SK-N-SH treated with all-trans-retinoic acid at 6 μM for 48 hours (cell line): ENCODE measurements around the gene SNX27.

Experiments
- ATAC-seq: fragments of 200-7000 bp; cut with Tn5 transposase; 3 replicates; pipeline ENCODE4 v1.9.1; 2020; ENCODE audit warnings: mild to moderate bottlenecking, moderate library complexity
- ARNTL ChIP-seq: fragments of 450-650 bp; formaldehyde crosslinking; IDR thresholded peaks from 2 replicates; pipeline ENCODE4 v1.5.0; 2020; ENCODE audit warnings: low read depth, mild to moderate bottlenecking, moderate library complexity, borderline replicate concordance
- CSDC2 ChIP-seq: fragments of 250-450 bp; sonication (Bioruptor Pico); IDR thresholded peaks from 2 replicates; pipeline ENCODE4 v1.5.0; 2020; ENCODE audit warnings: mild to moderate bottlenecking, moderate library complexity
- ESRRG ChIP-seq: fragments of 250-450 bp; sonication (Bioruptor Pico); IDR thresholded peaks from 2 replicates; pipeline ENCODE4 v1.6.1; 2021; ENCODE audit warnings: mild to moderate bottlenecking
- GLIS3 ChIP-seq: fragments of 250-450 bp; sonication (Bioruptor Pico); IDR thresholded peaks from 2 replicates; pipeline ENCODE4 v1.5.0; 2020; ENCODE audit warnings: mild to moderate bottlenecking, moderate library complexity
- ISL1 ChIP-seq: fragments of 250-450 bp; sonication (Bioruptor Pico); IDR thresholded peaks from 2 replicates; pipeline ENCODE4 v2.1.2; 2022; ENCODE audit warnings: mild to moderate bottlenecking, moderate library complexity
- OSR1 ChIP-seq: fragments of 250-450 bp; sonication (Bioruptor Pico); IDR thresholded peaks from 2 replicates; pipeline ENCODE4 v1.8.0; 2022; ENCODE audit warnings: moderate library complexity, mild to moderate bottlenecking, inconsistent platforms
- PPARA ChIP-seq: fragments of 250-450 bp; sonication (Bioruptor Pico); IDR thresholded peaks from 2 replicates; pipeline ENCODE4 v1.5.0; 2020; ENCODE audit warnings: mild to moderate bottlenecking, borderline replicate concordance
- RARB ChIP-seq: fragments of 250-450 bp; sonication (Bioruptor Pico); IDR thresholded peaks from 2 replicates; pipeline ENCODE4 v1.8.0; 2021; ENCODE audit warnings: mild to moderate bottlenecking, moderate library complexity
- SNAI2 ChIP-seq: fragments of 250-450 bp; sonication (Bioruptor Pico); IDR thresholded peaks from 2 replicates; pipeline ENCODE4 v1.5.0; 2020; ENCODE audit warnings: mild to moderate bottlenecking, moderate library complexity
- TCF4 ChIP-seq: fragments of 250-450 bp; sonication (Bioruptor Pico); IDR thresholded peaks from 2 replicates; pipeline ENCODE4 v1.8.0; 2021; ENCODE audit warnings: mild to moderate bottlenecking, moderate library complexity, borderline replicate concordance
- TOX ChIP-seq: fragments of 250-450 bp; sonication (Bioruptor Pico); IDR thresholded peaks from 2 replicates; pipeline ENCODE4 v1.8.0; 2021; ENCODE audit warnings: mild to moderate bottlenecking, moderate library complexity, borderline replicate concordance
- ZFP3 ChIP-seq: fragments of 250-450 bp; sonication (Bioruptor Pico); IDR thresholded peaks from 2 replicates; pipeline ENCODE4 v1.5.0; 2020; ENCODE audit warnings: mild to moderate bottlenecking, moderate library complexity
- ZFP30 ChIP-seq: fragments of 450-650 bp; formaldehyde crosslinking; IDR thresholded peaks from 2 replicates; pipeline ENCODE4 v1.5.0; 2022; ENCODE audit warnings: mild to moderate bottlenecking, moderate library complexity
- ZNF565 ChIP-seq: fragments of 450-650 bp; formaldehyde crosslinking; conservative IDR thresholded peaks from 2 replicates; pipeline ENCODE4 v1.5.0; 2020; ENCODE audit warnings: low read depth, mild to moderate bottlenecking, moderate library complexity
- ZNF70 ChIP-seq: fragments of 450-650 bp; formaldehyde crosslinking; IDR thresholded peaks from 2 replicates; pipeline ENCODE4 v1.5.0; 2020; ENCODE audit warnings: mild to moderate bottlenecking, moderate library complexity
- ZNF8 ChIP-seq: fragments of 450-650 bp; formaldehyde crosslinking; IDR thresholded peaks from 2 replicates; pipeline ENCODE4 v1.5.0; 2020; ENCODE audit warnings: mild to moderate bottlenecking, moderate library complexity
- TF ChIP-seq, protein P1 (sequence below): fragments of 250-450 bp; sonication (Bioruptor Pico); IDR thresholded peaks from 2 replicates; pipeline ENCODE4 v1.5.1; 2020; ENCODE audit warnings: low read depth, mild to moderate bottlenecking, moderate library complexity
- TF ChIP-seq, protein P2 (sequence below): fragments of 250-450 bp; sonication (Bioruptor Pico); IDR thresholded peaks from 2 replicates; pipeline ENCODE4 v1.8.0; 2020; ENCODE audit warnings: mild to moderate bottlenecking, moderate library complexity, borderline replicate concordance
- TF ChIP-seq, protein P3 (sequence below): fragments of 250-450 bp; sonication (Bioruptor Pico); IDR thresholded peaks from 2 replicates; pipeline ENCODE4 v1.5.1; 2021; ENCODE audit warnings: mild to moderate bottlenecking, moderate library complexity
- TF ChIP-seq, protein P4 (sequence below): fragments of 250-450 bp; sonication (Bioruptor Pico); IDR thresholded peaks from 2 replicates; pipeline ENCODE4 v1.5.0; 2020; ENCODE audit warnings: mild to moderate bottlenecking, moderate library complexity
- TF ChIP-seq, protein P5 (sequence below): fragments of 250-450 bp; sonication (Bioruptor Pico); IDR thresholded peaks from 2 replicates; pipeline ENCODE4 v1.8.0; 2021; ENCODE audit warnings: low read depth, mild to moderate bottlenecking, moderate library complexity, borderline replicate concordance

Gene SNX27

DNA sequence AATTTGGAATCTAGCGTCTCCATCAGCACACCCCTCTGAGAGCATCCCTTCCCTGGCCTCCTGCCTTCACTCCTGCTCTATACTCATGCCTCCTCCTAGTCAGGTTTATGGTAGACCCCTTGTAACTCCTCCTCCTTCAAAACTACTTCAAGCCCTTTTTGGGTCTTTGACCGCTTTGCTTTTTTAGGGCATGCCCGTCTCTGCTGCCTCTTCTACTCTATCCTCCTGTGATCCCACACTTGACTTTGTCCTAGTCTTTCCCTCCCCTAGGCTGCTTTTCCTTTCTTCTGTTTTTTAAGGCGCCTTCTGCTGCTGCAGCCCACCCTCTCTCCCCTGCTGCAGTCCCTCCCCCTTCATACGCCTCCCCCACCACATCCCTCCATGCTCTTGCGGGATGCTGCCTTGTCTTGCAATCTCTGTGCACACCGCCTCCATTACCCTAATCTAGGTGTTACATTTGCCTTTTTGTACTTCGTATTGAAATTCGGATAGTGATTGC lies 1.5 kb downstream of the SNX27 start:
- 0 out of 3 replicates have a peak, but pooled peaks have one; percentile 0 for ATAC-seq

DNA sequence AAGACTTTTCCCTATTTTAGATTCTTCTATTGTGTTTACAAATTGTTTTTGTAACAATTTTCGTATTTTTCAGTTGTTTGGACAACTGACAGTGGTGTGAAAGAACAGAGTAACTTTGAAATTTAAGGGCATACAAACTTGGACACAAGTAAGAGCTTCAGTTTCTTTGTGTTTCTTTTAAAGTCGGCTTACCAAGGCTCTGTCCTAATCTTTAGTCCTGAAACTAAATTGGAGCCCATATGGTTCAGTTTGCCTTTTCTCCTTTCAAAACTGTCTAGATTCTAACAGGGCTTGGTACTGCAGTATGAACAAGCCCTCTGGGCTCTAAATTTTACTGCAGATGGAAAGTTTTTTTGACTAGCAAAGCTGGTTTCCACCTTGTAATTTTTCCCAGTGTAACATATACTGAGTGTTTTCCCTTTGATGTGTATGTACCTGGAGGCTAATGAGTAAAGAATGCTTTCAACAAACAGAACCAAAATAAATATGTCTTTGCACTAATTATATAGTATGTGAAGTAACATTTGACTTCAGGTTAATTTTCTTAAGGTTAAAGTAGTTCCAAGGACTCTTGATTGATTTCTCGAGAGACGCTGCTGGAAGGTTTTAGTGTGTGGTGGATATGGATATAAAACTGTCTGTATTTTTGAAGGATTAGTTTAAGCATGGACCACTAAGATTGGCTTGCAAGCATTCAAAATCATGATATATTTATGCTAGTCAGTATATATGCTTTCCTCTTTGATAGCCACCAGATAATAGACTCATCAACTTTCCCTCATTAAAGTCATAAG lies 4.1 kb downstream of the SNX27 start:
- no peak for TF ChIP-seq ISL1 (CRISPR knock-in tag)
- TF ChIP-seq TCF4: no peak
- no peak for TF ChIP-seq CSDC2 (CRISPR knock-in tag)
- no peak for TF ChIP-seq SNAI2 (CRISPR knock-in tag)
- no peak for TF ChIP-seq RARB (CRISPR knock-in tag)
- no peak for TF ChIP-seq TOX (CRISPR knock-in tag)
- no peak for TF ChIP-seq ZFP3 (CRISPR knock-in tag)
- no peak for TF ChIP-seq GLIS3
- TF ChIP-seq, protein P1, sequence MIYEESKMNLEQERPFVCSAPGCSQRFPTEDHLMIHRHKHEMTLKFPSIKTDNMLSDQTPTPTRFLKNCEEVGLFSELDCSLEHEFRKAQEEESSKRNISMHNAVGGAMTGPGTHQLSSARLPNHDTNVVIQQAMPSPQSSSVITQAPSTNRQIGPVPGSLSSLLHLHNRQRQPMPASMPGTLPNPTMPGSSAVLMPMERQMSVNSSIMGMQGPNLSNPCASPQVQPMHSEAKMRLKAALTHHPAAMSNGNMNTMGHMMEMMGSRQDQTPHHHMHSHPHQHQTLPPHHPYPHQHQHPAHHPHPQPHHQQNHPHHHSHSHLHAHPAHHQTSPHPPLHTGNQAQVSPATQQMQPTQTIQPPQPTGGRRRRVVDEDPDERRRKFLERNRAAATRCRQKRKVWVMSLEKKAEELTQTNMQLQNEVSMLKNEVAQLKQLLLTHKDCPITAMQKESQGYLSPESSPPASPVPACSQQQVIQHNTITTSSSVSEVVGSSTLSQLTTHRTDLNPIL (CRISPR knock-in tag): no peak
- TF ChIP-seq ZNF565: no peak
- no peak for ATAC-seq

More for the DNA sequence above, 1.5 kb downstream of the SNX27 start:
- TF ChIP-seq, protein P2, sequence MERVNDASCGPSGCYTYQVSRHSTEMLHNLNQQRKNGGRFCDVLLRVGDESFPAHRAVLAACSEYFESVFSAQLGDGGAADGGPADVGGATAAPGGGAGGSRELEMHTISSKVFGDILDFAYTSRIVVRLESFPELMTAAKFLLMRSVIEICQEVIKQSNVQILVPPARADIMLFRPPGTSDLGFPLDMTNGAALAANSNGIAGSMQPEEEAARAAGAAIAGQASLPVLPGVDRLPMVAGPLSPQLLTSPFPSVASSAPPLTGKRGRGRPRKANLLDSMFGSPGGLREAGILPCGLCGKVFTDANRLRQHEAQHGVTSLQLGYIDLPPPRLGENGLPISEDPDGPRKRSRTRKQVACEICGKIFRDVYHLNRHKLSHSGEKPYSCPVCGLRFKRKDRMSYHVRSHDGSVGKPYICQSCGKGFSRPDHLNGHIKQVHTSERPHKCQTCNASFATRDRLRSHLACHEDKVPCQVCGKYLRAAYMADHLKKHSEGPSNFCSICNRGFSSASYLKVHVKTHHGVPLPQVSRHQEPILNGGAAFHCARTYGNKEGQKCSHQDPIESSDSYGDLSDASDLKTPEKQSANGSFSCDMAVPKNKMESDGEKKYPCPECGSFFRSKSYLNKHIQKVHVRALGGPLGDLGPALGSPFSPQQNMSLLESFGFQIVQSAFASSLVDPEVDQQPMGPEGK (CRISPR knock-in tag): no peak
- TF ChIP-seq, protein P3, sequence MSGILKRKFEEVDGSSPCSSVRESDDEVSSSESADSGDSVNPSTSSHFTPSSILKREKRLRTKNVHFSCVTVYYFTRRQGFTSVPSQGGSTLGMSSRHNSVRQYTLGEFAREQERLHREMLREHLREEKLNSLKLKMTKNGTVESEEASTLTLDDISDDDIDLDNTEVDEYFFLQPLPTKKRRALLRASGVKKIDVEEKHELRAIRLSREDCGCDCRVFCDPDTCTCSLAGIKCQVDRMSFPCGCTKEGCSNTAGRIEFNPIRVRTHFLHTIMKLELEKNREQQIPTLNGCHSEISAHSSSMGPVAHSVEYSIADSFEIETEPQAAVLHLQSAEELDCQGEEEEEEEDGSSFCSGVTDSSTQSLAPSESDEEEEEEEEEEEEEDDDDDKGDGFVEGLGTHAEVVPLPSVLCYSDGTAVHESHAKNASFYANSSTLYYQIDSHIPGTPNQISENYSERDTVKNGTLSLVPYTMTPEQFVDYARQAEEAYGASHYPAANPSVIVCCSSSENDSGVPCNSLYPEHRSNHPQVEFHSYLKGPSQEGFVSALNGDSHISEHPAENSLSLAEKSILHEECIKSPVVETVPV (CRISPR knock-in tag): no peak
- TF ChIP-seq, protein P4, sequence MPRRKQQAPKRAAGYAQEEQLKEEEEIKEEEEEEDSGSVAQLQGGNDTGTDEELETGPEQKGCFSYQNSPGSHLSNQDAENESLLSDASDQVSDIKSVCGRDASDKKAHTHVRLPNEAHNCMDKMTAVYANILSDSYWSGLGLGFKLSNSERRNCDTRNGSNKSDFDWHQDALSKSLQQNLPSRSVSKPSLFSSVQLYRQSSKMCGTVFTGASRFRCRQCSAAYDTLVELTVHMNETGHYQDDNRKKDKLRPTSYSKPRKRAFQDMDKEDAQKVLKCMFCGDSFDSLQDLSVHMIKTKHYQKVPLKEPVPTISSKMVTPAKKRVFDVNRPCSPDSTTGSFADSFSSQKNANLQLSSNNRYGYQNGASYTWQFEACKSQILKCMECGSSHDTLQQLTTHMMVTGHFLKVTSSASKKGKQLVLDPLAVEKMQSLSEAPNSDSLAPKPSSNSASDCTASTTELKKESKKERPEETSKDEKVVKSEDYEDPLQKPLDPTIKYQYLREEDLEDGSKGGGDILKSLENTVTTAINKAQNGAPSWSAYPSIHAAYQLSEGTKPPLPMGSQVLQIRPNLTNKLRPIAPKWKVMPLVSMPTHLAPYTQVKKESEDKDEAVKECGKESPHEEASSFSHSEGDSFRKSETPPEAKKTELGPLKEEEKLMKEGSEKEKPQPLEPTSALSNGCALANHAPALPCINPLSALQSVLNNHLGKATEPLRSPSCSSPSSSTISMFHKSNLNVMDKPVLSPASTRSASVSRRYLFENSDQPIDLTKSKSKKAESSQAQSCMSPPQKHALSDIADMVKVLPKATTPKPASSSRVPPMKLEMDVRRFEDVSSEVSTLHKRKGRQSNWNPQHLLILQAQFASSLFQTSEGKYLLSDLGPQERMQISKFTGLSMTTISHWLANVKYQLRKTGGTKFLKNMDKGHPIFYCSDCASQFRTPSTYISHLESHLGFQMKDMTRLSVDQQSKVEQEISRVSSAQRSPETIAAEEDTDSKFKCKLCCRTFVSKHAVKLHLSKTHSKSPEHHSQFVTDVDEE: no peak
- TF ChIP-seq ZNF8 (CRISPR knock-in tag) (no peak), ZFP3 (CRISPR knock-in tag) (no peak), CSDC2 (CRISPR knock-in tag) (no peak), ZFP30 (CRISPR knock-in tag) (no peak), ESRRG (CRISPR knock-in tag) (no peak), GLIS3 (no peak), OSR1 (no peak), RARB (CRISPR knock-in tag) (no peak), TOX (CRISPR knock-in tag) (no peak), ZNF70 (no peak), TCF4 (no peak), PPARA (CRISPR knock-in tag) (no peak), ARNTL (CRISPR knock-in tag) (no peak)
- TF ChIP-seq, protein P5, sequence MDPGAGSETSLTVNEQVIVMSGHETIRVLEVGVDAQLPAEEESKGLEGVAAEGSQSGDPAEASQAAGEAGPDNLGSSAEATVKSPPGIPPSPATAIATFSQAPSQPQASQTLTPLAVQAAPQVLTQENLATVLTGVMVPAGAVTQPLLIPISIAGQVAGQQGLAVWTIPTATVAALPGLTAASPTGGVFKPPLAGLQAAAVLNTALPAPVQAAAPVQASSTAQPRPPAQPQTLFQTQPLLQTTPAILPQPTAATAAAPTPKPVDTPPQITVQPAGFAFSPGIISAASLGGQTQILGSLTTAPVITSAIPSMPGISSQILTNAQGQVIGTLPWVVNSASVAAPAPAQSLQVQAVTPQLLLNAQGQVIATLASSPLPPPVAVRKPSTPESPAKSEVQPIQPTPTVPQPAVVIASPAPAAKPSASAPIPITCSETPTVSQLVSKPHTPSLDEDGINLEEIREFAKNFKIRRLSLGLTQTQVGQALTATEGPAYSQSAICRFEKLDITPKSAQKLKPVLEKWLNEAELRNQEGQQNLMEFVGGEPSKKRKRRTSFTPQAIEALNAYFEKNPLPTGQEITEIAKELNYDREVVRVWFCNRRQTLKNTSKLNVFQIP (CRISPR knock-in tag): no peak
- TF ChIP-seq, protein P1 (CRISPR knock-in tag): no peak
